ENCODE results near the gene MAPK13.

The MAPK13 gene

GRCh38 chr6:36139431-36139830, 9.1 kb downstream of the MAPK13 start:
- Histone ChIP-seq H3K27ac (no peak overlapping the region), H3K79me2 (ENCODE audit: insufficient read depth, low read depth) (no peaks in the 10 kb centered on the region), H3K27me3 (ENCODE audit: insufficient read depth, low read depth) (no peaks in the 10 kb centered on the region), H3K4me3 (IDR thresholded peaks at IDR 0.05; ENCODE audit: insufficient read depth, low read depth, low read length) (no peak overlapping the region), H3K4me2 (no peak overlapping the region), H4K20me1 (ENCODE audit: insufficient read depth) (no peaks in the 10 kb centered on the region), H3K4me1 (ENCODE audit: low read depth, poor library complexity, severe bottlenecking) (no peaks in the 10 kb centered on the region), H2AFZ (ENCODE audit: low read depth) (no peak overlapping the region), H3K36me3 (ENCODE audit: insufficient read depth) (no peaks in the 10 kb centered on the region), H3K9ac (no peak overlapping the region)
- no peak for TF ChIP-seq CTCF (conservative IDR thresholded peaks at IDR 0.05; ENCODE audit: low read depth, low read length)

GRCh38 chr6:36139991-36140710, 9.8 kb downstream of the MAPK13 start:
- Histone ChIP-seq H2AFZ (ENCODE audit: low read depth) (no peak overlapping the region), H3K4me1 (ENCODE audit: low read depth, poor library complexity, severe bottlenecking) (no peaks in the 10 kb centered on the region), H3K4me3 (IDR thresholded peaks at IDR 0.05; ENCODE audit: insufficient read depth, low read depth, low read length) (no peak overlapping the region), H3K4me2 (no peak overlapping the region), H3K27ac (no peak overlapping the region), H4K20me1 (ENCODE audit: insufficient read depth) (no peaks in the 10 kb centered on the region), H3K9ac (no peak overlapping the region), H3K36me3 (ENCODE audit: insufficient read depth) (no peaks in the 10 kb centered on the region), H3K27me3 (ENCODE audit: insufficient read depth, low read depth) (no peaks in the 10 kb centered on the region), H3K79me2 (ENCODE audit: insufficient read depth, low read depth) (no peaks in the 10 kb centered on the region)
- TF ChIP-seq CTCF (conservative IDR thresholded peaks at IDR 0.05; ENCODE audit: low read depth, low read length), result no peak

- Histone ChIP-seq H4K20me1 (ENCODE audit: insufficient read depth) (no peaks in the 10 kb centered on the region), H3K79me2 (ENCODE audit: insufficient read depth, low read depth) (no peaks in the 10 kb centered on the region), H2AFZ (ENCODE audit: low read depth) (no peak overlapping the region), H3K4me3 (IDR thresholded peaks at IDR 0.05; ENCODE audit: insufficient read depth, low read depth, low read length) (no peak overlapping the region), H3K27me3 (ENCODE audit: insufficient read depth, low read depth) (no peaks in the 10 kb centered on the region), H3K4me2 (no peak overlapping the region), H3K9ac (no peak overlapping the region), H3K36me3 (ENCODE audit: insufficient read depth) (no peaks in the 10 kb centered on the region), H3K4me1 (ENCODE audit: low read depth, poor library complexity, severe bottlenecking) (no peaks in the 10 kb centered on the region), H3K27ac (no peak overlapping the region)
- no peak for TF ChIP-seq CTCF (conservative IDR thresholded peaks at IDR 0.05; ENCODE audit: low read depth, low read length)
Observed at GRCh38 chr6:36141091-36141490, 10.8 kb downstream of the MAPK13 start.

- no peaks in the 10 kb centered on the region for H3K4me1 ChIP-seq (ENCODE audit: low read depth, poor library complexity, severe bottlenecking)
- no peak overlapping the region for H3K9ac ChIP-seq
- no peak overlapping the region for H3K4me3 ChIP-seq (IDR thresholded peaks at IDR 0.05; ENCODE audit: insufficient read depth, low read depth, low read length)
- H4K20me1 ChIP-seq (ENCODE audit: insufficient read depth), result no peaks in the 10 kb centered on the region
- H3K79me2 ChIP-seq (ENCODE audit: insufficient read depth, low read depth), result no peaks in the 10 kb centered on the region
- TF ChIP-seq CTCF (conservative IDR thresholded peaks at IDR 0.05; ENCODE audit: low read depth, low read length), result no peak
- H2AFZ ChIP-seq (ENCODE audit: low read depth), result no peak overlapping the region
- H3K27me3 ChIP-seq (ENCODE audit: insufficient read depth, low read depth), result no peaks in the 10 kb centered on the region
- H3K27ac ChIP-seq, result no peak overlapping the region
- H3K4me2 ChIP-seq, result no peak overlapping the region
- no peaks in the 10 kb centered on the region for H3K36me3 ChIP-seq (ENCODE audit: insufficient read depth)
Observed at GRCh38 chr6:36141961-36142360, 11.6 kb downstream of the MAPK13 start.
